AG09309 (cell line): Measurements from ENCODE around the gene HPD.
A peak's percentile ranks its signal among the peaks of the same experiment; 100 is the strongest.

Experiments used
- DNase-seq: peaks from one replicate; pipeline ENCODE4 v3.0.0-alpha.2; 2010; ENCODE audit warnings: low read depth
- H3K4me3 ChIP-seq: 2 replicates; pipeline ENCODE4 v1.5.1; 2011; ENCODE audit warnings: mild to moderate bottlenecking, low read depth, low read length, moderate library complexity; ENCODE audit not compliant: control insufficient read depth
- CTCF ChIP-seq: IDR thresholded peaks from 2 replicates; pipeline ENCODE4 v1.5.1; 2011; ENCODE audit warnings: mild to moderate bottlenecking, low read depth, low read length, inconsistent platforms; ENCODE audit not compliant: insufficient read depth, control insufficient read depth; ENCODE audit errors: missing control alignments

HPD gene

GRCh38 chr12:121828306-121828705 is 30.4 kb downstream of the HPD start:
- TF ChIP-seq CTCF: no peak
- H3K4me3 ChIP-seq: no peak overlapping the region
- DNase-seq: no peak

GRCh38 chr12:121827351-121828099 is 31.1 kb downstream of the HPD start:
- TF ChIP-seq CTCF: no peak
- no peak for DNase-seq
- no peak overlapping the region for H3K4me3 ChIP-seq

- no peak for DNase-seq
- no peak overlapping the region for H3K4me3 ChIP-seq
- no peak for TF ChIP-seq CTCF
Measured at GRCh38 chr12:121826318-121827150, 32.1 kb downstream of the HPD start.

GRCh38 chr12:121825041-121825523 is 33.6 kb downstream of the HPD start:
- TF ChIP-seq CTCF: no peak
- DNase-seq: no peak
- no peak overlapping the region for H3K4me3 ChIP-seq

GRCh38 chr12:121823727-121824115 is 34.9 kb downstream of the HPD start:
- no peak overlapping the region for H3K4me3 ChIP-seq
- no peak for DNase-seq
- no peak for TF ChIP-seq CTCF

- peak; percentile 8 for TF ChIP-seq CTCF
- no peak for DNase-seq
Measured at GRCh38 chr12:121823101-121823726, 35.4 kb downstream of the HPD start.

More at GRCh38 chr12:121823101-121823726, 35.4 kb downstream of the HPD start:
- H3K4me3 ChIP-seq: no peak overlapping the region
